HepG2 (cell line): ENCODE measurements around the gene SLC6A6. TPM values are rescaled to one million over a fixed set of nuclear protein-coding genes. Genes with fewer than 3 reads are reported as not detected.

Source experiments
- AGO2 ChIP-seq: fragments of 200-400 bp; formaldehyde crosslinking; optimal IDR thresholded peaks from 2 replicates; pipeline ENCODE3; 2017; ENCODE audit warnings: mild to moderate bottlenecking, low read depth, low read length, moderate library complexity
- CCAR2 ChIP-seq: fragments of 200-400 bp; formaldehyde crosslinking; optimal IDR thresholded peaks from 2 replicates; pipeline ENCODE3; 2018; ENCODE audit warnings: low read depth, mild to moderate bottlenecking, low read length, moderate library complexity
- ERF ChIP-seq: IDR thresholded peaks from 2 replicates; pipeline ENCODE4 v1.6.1; 2018; ENCODE audit warnings: missing biosample characterization, missing genetic modification reagents
- KAT7 ChIP-seq: IDR thresholded peaks from 2 replicates; pipeline ENCODE4 v1.6.1; 2018; ENCODE audit warnings: borderline replicate concordance, missing compliant biosample characterization
- NFE2L1 ChIP-seq: sonication (generic); formaldehyde crosslinking; IDR thresholded peaks from 2 replicates; pipeline ENCODE4 v1.4.0; 2020; ENCODE audit warnings: missing genetic modification reagents, mild to moderate bottlenecking, borderline replicate concordance
- PHB2 ChIP-seq: fragments of 450-650 bp; IDR thresholded peaks from 2 replicates; pipeline ENCODE4 v1.6.1; 2018; ENCODE audit not compliant: partially characterized antibody
- RARG ChIP-seq: sonication (generic); formaldehyde crosslinking; IDR thresholded peaks from 2 replicates; pipeline ENCODE4 v1.4.0; 2020; ENCODE audit warnings: low read depth, mild to moderate bottlenecking, missing genetic modification reagents
- RBFOX2 ChIP-seq: fragments of 200-400 bp; formaldehyde crosslinking; IDR thresholded peaks from 2 replicates; pipeline ENCODE4 v1.6.1; 2017; ENCODE audit warnings: low read depth, mild to moderate bottlenecking, low read length
- SOX5 ChIP-seq: IDR thresholded peaks from 2 replicates; pipeline ENCODE4 v1.6.1; 2016; ENCODE audit warnings: borderline replicate concordance
- TCF12 ChIP-seq, 2 experiments: fragments of 450-650 bp in 1 of 2; sonication (generic) in 1 of 2; formaldehyde crosslinking in 1 of 2; IDR thresholded peaks; 2 replicates each; pipeline versions ENCODE4 v1.6.1 to v1.8.0; 2017 to 2022; ENCODE audit warnings: antibody characterized with exemption in 1 of 2, mild to moderate bottlenecking in 1 of 2, missing genetic modification reagents in 1 of 2, moderate library complexity in 1 of 2
- TMF1 ChIP-seq: sonication (generic); formaldehyde crosslinking; IDR thresholded peaks from 2 replicates; pipeline ENCODE4 v1.8.1; 2022; ENCODE audit warnings: low read depth, missing genetic modification reagents
- ZKSCAN1 ChIP-seq: fragments of 150-350 bp; IDR thresholded peaks from 2 replicates; pipeline ENCODE4 v1.6.1; 2014; ENCODE audit warnings: low read length
- ZNF879 ChIP-seq: sonication (generic); formaldehyde crosslinking; IDR thresholded peaks from 2 replicates; pipeline ENCODE4 v1.8.1; 2023; ENCODE audit warnings: missing genetic modification reagents
- ZSCAN22 ChIP-seq: sonication (generic); formaldehyde crosslinking; IDR thresholded peaks from 2 replicates; pipeline ENCODE4 v1.4.0; 2020; ENCODE audit warnings: mild to moderate bottlenecking, missing genetic modification reagents
- ZZZ3 ChIP-seq: sonication (generic); formaldehyde crosslinking; IDR thresholded peaks from 2 replicates; pipeline ENCODE4 v1.4.0; 2020; ENCODE audit warnings: missing genetic modification reagents, mild to moderate bottlenecking, borderline replicate concordance
- polyA plus RNA-seq, 8 experiments: library from polyadenylated mRNA; depleted of rRNA in 3 of 8; stranded (reverse) in 7 of 8; unstranded in 1 of 8; fragments of >200 nt; fragmentation: Illumina TruSeq in 4 of 8; extraction: Trizol in 4 of 8; gene quantifications; 2 replicates each; pipeline versions ENCODE4 v1.2.1 to v1.2.3, GENCODE V29; 2011 to 2016; ENCODE audit warnings: low read depth in 4 of 8, missing spikeins in 1 of 8, mixed read lengths in 1 of 8; ENCODE audit not compliant: insufficient read depth in 1 of 8
- total RNA-seq, 5 experiments: library from RNA; depleted of rRNA; stranded (reverse); fragments of >200 nt; fragmentation: Illumina TruSeq; extraction: Trizol; gene quantifications; 2 replicates each; pipeline ENCODE4 v1.2.3, GENCODE V29; 2016; ENCODE audit warnings: low read depth in 1 of 5
- TF ChIP-seq, protein P1 (sequence below): sonication (generic); formaldehyde crosslinking; IDR thresholded peaks from 2 replicates; pipeline ENCODE4 v1.9.0; 2022; ENCODE audit warnings: low read depth, missing genetic modification reagents
- TF ChIP-seq, protein P2 (sequence below): sonication (generic); formaldehyde crosslinking; IDR thresholded peaks from 2 replicates; pipeline ENCODE4 v1.8.1; 2023; ENCODE audit warnings: missing genetic modification reagents, inconsistent platforms, borderline replicate concordance
- TF ChIP-seq, protein P3 (sequence below): sonication (generic); formaldehyde crosslinking; IDR thresholded peaks from 2 replicates; pipeline ENCODE4 v1.8.1; 2023; ENCODE audit warnings: mild to moderate bottlenecking, missing genetic modification reagents, borderline replicate concordance
- TF ChIP-seq, protein P4 (sequence below): sonication (generic); formaldehyde crosslinking; IDR thresholded peaks from 2 replicates; pipeline ENCODE4 v1.8.0; 2022; ENCODE audit warnings: missing genetic modification reagents, mild to moderate bottlenecking, borderline replicate concordance
- TF ChIP-seq, protein P5 (sequence below): sonication (generic); formaldehyde crosslinking; IDR thresholded peaks from 2 replicates; pipeline ENCODE4 v1.4.0; 2020; ENCODE audit warnings: missing genetic modification reagents
- TF ChIP-seq, protein P6 (sequence below): sonication (generic); formaldehyde crosslinking; IDR thresholded peaks from 2 replicates; pipeline ENCODE4 v1.5.0; 2020; ENCODE audit warnings: mild to moderate bottlenecking, missing genetic modification reagents, moderate library complexity
- TF ChIP-seq, protein P7 (sequence below): sonication (generic); formaldehyde crosslinking; IDR thresholded peaks from 2 replicates; pipeline ENCODE4 v1.4.0; 2020; ENCODE audit warnings: missing genetic modification reagents; ENCODE audit errors: not compliant biosample characterization

Gene SLC6A6
- total and polyA plus RNA-seq, 2 of the 13 experiments (the other 11 are each of a cell fraction or from before 2014, with no cell fraction given): 14.1 to 20.7 TPM

DNA sequence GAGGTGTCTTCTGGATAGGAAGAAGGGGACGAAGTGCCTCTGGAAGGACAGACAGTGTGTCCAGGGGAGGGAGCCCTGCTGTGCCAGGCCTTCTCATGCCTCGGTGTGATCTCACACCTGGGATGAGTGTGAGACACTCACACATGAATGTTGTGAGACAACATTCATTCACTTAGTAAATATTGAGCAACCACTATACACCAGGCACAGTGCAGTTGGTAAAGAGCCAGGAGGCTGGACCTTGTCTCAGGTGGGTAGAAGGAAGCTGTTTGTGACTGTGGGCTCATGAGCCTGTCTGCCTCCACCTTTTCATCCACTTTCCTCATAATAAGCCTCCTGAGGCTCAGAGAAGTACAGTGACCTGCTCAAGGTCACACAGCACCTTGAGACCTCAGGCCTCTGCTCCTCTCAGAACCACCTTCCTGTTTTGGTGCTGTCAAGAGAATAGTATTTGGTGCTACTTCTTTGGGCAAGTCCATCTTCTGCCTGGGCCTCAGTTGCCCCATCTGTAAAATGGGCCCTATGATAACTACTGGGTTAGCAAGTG is 20.9 kb downstream of the SLC6A6 start (continued):
- TF ChIP-seq RARG (CRISPR knock-in tag) (no peak), ZKSCAN1 (no peak), ZZZ3 (CRISPR knock-in tag) (no peak), KAT7 (no peak), CCAR2 (no peak), ZSCAN22 (CRISPR knock-in tag) (no peak), AGO2 (no peak), TCF12 (IDR thresholded peaks at IDR 0.05) (no peak), TCF12 (CRISPR knock-in tag; IDR thresholded peaks at IDR 0.05) (no peak), ERF (CRISPR knock-in tag) (peak; percentile 57; the same call in 1 of the 2 replicates), TMF1 (CRISPR knock-in tag) (no peak), PHB2 (no peak), NFE2L1 (no peak), SOX5 (CRISPR knock-in tag) (peak; percentile 69; the same call in 1 of the 2 replicates), ZNF879 (CRISPR knock-in tag) (no peak), RBFOX2 (no peak)
- TF ChIP-seq, protein P1, sequence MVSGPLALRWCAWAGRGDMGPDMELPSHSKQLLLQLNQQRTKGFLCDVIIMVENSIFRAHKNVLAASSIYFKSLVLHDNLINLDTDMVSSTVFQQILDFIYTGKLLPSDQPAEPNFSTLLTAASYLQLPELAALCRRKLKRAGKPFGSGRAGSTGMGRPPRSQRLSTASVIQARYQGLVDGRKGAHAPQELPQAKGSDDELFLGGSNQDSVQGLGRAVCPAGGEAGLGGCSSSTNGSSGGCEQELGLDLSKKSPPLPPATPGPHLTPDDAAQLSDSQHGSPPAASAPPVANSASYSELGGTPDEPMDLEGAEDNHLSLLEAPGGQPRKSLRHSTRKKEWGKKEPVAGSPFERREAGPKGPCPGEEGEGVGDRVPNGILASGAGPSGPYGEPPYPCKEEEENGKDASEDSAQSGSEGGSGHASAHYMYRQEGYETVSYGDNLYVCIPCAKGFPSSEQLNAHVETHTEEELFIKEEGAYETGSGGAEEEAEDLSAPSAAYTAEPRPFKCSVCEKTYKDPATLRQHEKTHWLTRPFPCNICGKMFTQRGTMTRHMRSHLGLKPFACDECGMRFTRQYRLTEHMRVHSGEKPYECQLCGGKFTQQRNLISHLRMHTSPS (CRISPR knock-in tag): peak; percentile 42; the same call in 1 of the 2 replicates
- TF ChIP-seq, protein P2, sequence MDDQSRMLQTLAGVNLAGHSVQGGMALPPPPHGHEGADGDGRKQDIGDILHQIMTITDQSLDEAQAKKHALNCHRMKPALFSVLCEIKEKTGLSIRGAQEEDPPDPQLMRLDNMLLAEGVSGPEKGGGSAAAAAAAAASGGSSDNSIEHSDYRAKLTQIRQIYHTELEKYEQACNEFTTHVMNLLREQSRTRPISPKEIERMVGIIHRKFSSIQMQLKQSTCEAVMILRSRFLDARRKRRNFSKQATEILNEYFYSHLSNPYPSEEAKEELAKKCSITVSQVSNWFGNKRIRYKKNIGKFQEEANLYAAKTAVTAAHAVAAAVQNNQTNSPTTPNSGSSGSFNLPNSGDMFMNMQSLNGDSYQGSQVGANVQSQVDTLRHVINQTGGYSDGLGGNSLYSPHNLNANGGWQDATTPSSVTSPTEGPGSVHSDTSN (CRISPR knock-in tag): no peak
- TF ChIP-seq, protein P3, sequence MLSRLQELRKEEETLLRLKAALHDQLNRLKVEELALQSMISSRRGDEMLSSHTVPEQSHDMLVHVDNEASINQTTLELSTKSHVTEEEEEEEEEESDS: no peak
- TF ChIP-seq, protein P4, sequence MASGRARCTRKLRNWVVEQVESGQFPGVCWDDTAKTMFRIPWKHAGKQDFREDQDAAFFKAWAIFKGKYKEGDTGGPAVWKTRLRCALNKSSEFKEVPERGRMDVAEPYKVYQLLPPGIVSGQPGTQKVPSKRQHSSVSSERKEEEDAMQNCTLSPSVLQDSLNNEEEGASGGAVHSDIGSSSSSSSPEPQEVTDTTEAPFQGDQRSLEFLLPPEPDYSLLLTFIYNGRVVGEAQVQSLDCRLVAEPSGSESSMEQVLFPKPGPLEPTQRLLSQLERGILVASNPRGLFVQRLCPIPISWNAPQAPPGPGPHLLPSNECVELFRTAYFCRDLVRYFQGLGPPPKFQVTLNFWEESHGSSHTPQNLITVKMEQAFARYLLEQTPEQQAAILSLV (CRISPR knock-in tag): no peak
- TF ChIP-seq, protein P5, sequence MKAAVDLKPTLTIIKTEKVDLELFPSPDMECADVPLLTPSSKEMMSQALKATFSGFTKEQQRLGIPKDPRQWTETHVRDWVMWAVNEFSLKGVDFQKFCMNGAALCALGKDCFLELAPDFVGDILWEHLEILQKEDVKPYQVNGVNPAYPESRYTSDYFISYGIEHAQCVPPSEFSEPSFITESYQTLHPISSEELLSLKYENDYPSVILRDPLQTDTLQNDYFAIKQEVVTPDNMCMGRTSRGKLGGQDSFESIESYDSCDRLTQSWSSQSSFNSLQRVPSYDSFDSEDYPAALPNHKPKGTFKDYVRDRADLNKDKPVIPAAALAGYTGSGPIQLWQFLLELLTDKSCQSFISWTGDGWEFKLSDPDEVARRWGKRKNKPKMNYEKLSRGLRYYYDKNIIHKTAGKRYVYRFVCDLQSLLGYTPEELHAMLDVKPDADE (CRISPR knock-in tag): no peak
- TF ChIP-seq, protein P6, sequence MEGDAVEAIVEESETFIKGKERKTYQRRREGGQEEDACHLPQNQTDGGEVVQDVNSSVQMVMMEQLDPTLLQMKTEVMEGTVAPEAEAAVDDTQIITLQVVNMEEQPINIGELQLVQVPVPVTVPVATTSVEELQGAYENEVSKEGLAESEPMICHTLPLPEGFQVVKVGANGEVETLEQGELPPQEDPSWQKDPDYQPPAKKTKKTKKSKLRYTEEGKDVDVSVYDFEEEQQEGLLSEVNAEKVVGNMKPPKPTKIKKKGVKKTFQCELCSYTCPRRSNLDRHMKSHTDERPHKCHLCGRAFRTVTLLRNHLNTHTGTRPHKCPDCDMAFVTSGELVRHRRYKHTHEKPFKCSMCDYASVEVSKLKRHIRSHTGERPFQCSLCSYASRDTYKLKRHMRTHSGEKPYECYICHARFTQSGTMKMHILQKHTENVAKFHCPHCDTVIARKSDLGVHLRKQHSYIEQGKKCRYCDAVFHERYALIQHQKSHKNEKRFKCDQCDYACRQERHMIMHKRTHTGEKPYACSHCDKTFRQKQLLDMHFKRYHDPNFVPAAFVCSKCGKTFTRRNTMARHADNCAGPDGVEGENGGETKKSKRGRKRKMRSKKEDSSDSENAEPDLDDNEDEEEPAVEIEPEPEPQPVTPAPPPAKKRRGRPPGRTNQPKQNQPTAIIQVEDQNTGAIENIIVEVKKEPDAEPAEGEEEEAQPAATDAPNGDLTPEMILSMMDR (CRISPR knock-in tag): peak; percentile 42
- TF ChIP-seq, protein P7, sequence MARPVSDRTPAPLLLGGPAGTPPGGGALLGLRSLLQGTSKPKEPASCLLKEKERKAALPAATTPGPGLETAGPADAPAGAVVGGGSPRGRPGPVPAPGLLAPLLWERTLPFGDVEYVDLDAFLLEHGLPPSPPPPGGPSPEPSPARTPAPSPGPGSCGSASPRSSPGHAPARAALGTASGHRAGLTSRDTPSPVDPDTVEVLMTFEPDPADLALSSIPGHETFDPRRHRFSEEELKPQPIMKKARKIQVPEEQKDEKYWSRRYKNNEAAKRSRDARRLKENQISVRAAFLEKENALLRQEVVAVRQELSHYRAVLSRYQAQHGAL: no peak
